ENCODE measurements around the gene CORO2A. TPM values are rescaled to one million over a fixed set of nuclear protein-coding genes. Genes with fewer than 3 reads are reported as not detected.

Gene CORO2A
- total and polyA plus RNA-seq, 2 of the 8 experiments (the other 6 are each of a cell fraction or from before 2014, with no cell fraction given) = 13.7 to 27.9 TPM

GRCh38 chr9:98226516-98226915 lies 34.1 kb upstream of the CORO2A start:
- Histone ChIP-seq H3K14ac (ENCODE audit: insufficient read length) (no peak overlapping the region), H2BK15ac (ENCODE audit: low read length) (no peak overlapping the region), H2AK5ac (ENCODE audit: low read depth, low read length) (no peak overlapping the region), H3K27ac (ENCODE audit: low read depth, low read length) (no peak overlapping the region), H2AFZ (ENCODE audit: low read length) (no peak overlapping the region), H3K4me3 (ENCODE audit: extremely low read depth in 1 of 4, insufficient read depth in 2 of 4, low read depth in 3 of 4, low read length in 4 of 4) (no peak overlapping the region), H2BK120ac (replicated peaks; ENCODE audit: low read depth, low read length) (no peak overlapping the region), H3K9me3 (ENCODE audit: insufficient read depth in 2 of 2, low read depth in 1 of 2, low read length in 1 of 2) (no peaks in the 10 kb centered on the region), H3K27me3 (replicated peaks in 1 of 4; ENCODE audit: control insufficient read depth in 3 of 4, extremely low read depth in 1 of 4, insufficient read depth in 3 of 4, low read length in 3 of 4) (no peaks in the 10 kb centered on the region), H2BK12ac (ENCODE audit: low read depth, low read length) (no peak overlapping the region), H4K20me1 (replicated peaks in 1 of 2; ENCODE audit: control insufficient read depth in 1 of 2, insufficient read depth in 2 of 2, low read length in 2 of 2) (no peaks in the 10 kb centered on the region), H3K56ac (replicated peaks; ENCODE audit: insufficient read length, low read depth, low read length) (no peak overlapping the region), H3K4me1 (replicated peaks in 1 of 4; ENCODE audit: control insufficient read depth in 3 of 4, insufficient read depth in 4 of 4, low read length in 3 of 4) (no peaks in the 10 kb centered on the region), H3K23me2 (ENCODE audit: low read depth, low read length) (no peaks in the 10 kb centered on the region), H3K79me1 (ENCODE audit: low read depth, low read length) (no peaks in the 10 kb centered on the region), H3K36me3 (ENCODE audit: control insufficient read depth in 2 of 4, insufficient read depth in 4 of 4, low read length in 3 of 4) (peaks cover 2 to 16% (median 3%) of the 10 kb centered on the region in 4 experiments; a peak in 4 of 8 replicates), H2BK20ac (ENCODE audit: low read length) (no peak overlapping the region), H3K4ac (replicated peaks; ENCODE audit: insufficient read length, low read depth, low read length) (no peak overlapping the region), H3K4me2 (ENCODE audit: insufficient read depth in 1 of 2, low read depth in 2 of 2, low read length in 2 of 2) (no peak overlapping the region), H4K8ac (ENCODE audit: extremely low read depth, insufficient read depth, low read length) (no peak overlapping the region), H4K91ac (replicated peaks; ENCODE audit: insufficient read length, low read length) (no peak overlapping the region), H2BK5ac (ENCODE audit: low read depth, low read length) (no peak overlapping the region), H3K79me2 (ENCODE audit: control insufficient read depth in 1 of 2, insufficient read depth in 2 of 2, low read length in 2 of 2) (no peaks in the 10 kb centered on the region), H4K5ac (ENCODE audit: insufficient read length, low read depth, low read length) (no peak overlapping the region), H3K23ac (ENCODE audit: insufficient read length) (no peak overlapping the region), H3K9ac (replicated peaks in 1 of 4; ENCODE audit: extremely low read depth in 1 of 4, low read depth in 3 of 4, low read length in 3 of 4) (no peak overlapping the region), H3K18ac (ENCODE audit: extremely low read depth, low read length) (no peak overlapping the region)
- DNase-seq (ENCODE audit: low read depth in 1 of 2, low spot score in 2 of 2) = no peak
- TF ChIP-seq CEBPB (IDR thresholded peaks at IDR 0.05; ENCODE audit: low read depth, low read length) (peak; percentile 14; the same call in 1 of the 2 replicates), ATF3 (IDR thresholded peaks at IDR 0.05; ENCODE audit: insufficient read depth, low read depth, low read length) (no peak), ASH2L (IDR thresholded peaks at IDR 0.05; ENCODE audit: low read length) (no peak)
- TF ChIP-seq, protein P1, sequence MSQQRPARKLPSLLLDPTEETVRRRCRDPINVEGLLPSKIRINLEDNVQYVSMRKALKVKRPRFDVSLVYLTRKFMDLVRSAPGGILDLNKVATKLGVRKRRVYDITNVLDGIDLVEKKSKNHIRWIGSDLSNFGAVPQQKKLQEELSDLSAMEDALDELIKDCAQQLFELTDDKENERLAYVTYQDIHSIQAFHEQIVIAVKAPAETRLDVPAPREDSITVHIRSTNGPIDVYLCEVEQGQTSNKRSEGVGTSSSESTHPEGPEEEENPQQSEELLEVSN (IDR thresholded peaks at IDR 0.05) = no peak
- 80% methylated on average over 1 of the region's 1 CpG; no CpG with 5 or more reads in 1 of the 2 experiments for WGBS, 2 experiments (ENCODE audit: extremely low coverage in 1 of 2, insufficient coverage in 1 of 2, insufficient read length in 1 of 2, insufficient replicate concordance in 2 of 2, low coverage in 1 of 2, low lambda C conversion rate in 2 of 2, missing lambda C conversion rate in 1 of 2)
- ChIA-PET POLR2A (ENCODE audit: partially characterized antibody) (no interaction called here), CTCF (ENCODE audit: partially characterized antibody) (interaction anchor here (1.3 to 1.6 kb wide), 3 partner anchors 8 to 21 kb away, joined by 3 to 4 read pairs (median 4); no protein-coding TSS in a partner anchor)
- FAIRE-seq = no peak
